K562 (cell line): ENCODE data around the gene GPC2. TPM values are rescaled to one million over a fixed set of nuclear protein-coding genes. Genes with fewer than 3 reads are reported as not detected.

ENCODE experiments used
- CAMTA2 ChIP-seq: fragments of 250-450 bp; sonication (Bioruptor Pico); conservative IDR thresholded peaks from 2 replicates; pipeline ENCODE4 v1.5.1; 2022
- CHD2 ChIP-seq: IDR thresholded peaks from 2 replicates; pipeline ENCODE4 v1.6.1; 2011; ENCODE audit warnings: low read depth, low read length
- E2F3 ChIP-seq: fragments of 250-450 bp; sonication (Bioruptor Pico); IDR thresholded peaks from 2 replicates; pipeline ENCODE4 v1.4.0; 2020; ENCODE audit warnings: mild to moderate bottlenecking
- FOSL1 ChIP-seq: fragments of 200-800 bp; sonication (Bioruptor generic); conservative IDR thresholded peaks from 2 replicates; pipeline ENCODE4 v1.6.1; 2016; ENCODE audit warnings: missing genetic modification characterization, missing compliant biosample characterization
- GABPB1 ChIP-seq: sonication (generic); formaldehyde crosslinking; IDR thresholded peaks from 2 replicates; pipeline ENCODE4 v1.8.0; 2022; ENCODE audit warnings: mild to moderate bottlenecking, missing genetic modification reagents
- MAFF ChIP-seq: IDR thresholded peaks from 2 replicates; pipeline ENCODE4 v1.6.1; 2012; ENCODE audit warnings: low read length, improper control_type of control experiment
- NR3C1 ChIP-seq: sonication (generic); formaldehyde crosslinking; IDR thresholded peaks from 2 replicates; pipeline ENCODE4 v1.8.1; 2022; ENCODE audit warnings: missing genetic modification reagents
- PHF8 ChIP-seq: fragments of 200-600 bp; sonication (generic); IDR thresholded peaks from 2 replicates; pipeline ENCODE4 v1.6.1; 2012; ENCODE audit warnings: mixed run types, mild to moderate bottlenecking, inconsistent platforms, low read length, moderate library complexity, borderline replicate concordance
- PRDM10 ChIP-seq: fragments of 450-650 bp; IDR thresholded peaks from 2 replicates; pipeline ENCODE4 v1.6.1; 2018; ENCODE audit not compliant: partially characterized antibody
- SAFB ChIP-seq: fragments of 200-400 bp; formaldehyde crosslinking; IDR thresholded peaks from 2 replicates; pipeline ENCODE4 v1.6.1; 2017; ENCODE audit warnings: low read depth, low read length, borderline replicate concordance
- SIN3B ChIP-seq: fragments of 450-650 bp; IDR thresholded peaks from 2 replicates; pipeline ENCODE4 v1.6.1; 2017; ENCODE audit warnings: low read depth, mild to moderate bottlenecking, moderate library complexity
- TEAD2 ChIP-seq: fragments of 450-650 bp; IDR thresholded peaks from 2 replicates; pipeline ENCODE4 v1.6.1; 2016; ENCODE audit warnings: missing genetic modification characterization, control low read depth, missing compliant biosample characterization
- THAP12 ChIP-seq: fragments of 250-450 bp; sonication (Bioruptor Pico); IDR thresholded peaks from 2 replicates; pipeline ENCODE4 v1.9.0; 2021; ENCODE audit warnings: mild to moderate bottlenecking, inconsistent platforms
- ZBED1 ChIP-seq: IDR thresholded peaks from 2 replicates; pipeline ENCODE4 v1.6.1; 2014
- ZBTB17 ChIP-seq: fragments of 450-650 bp; formaldehyde crosslinking; IDR thresholded peaks from 2 replicates; pipeline ENCODE4 v1.4.0; 2020; ENCODE audit warnings: mild to moderate bottlenecking
- ZBTB5 ChIP-seq: fragments of 450-650 bp; IDR thresholded peaks from 2 replicates; pipeline ENCODE4 v1.6.1; 2017; ENCODE audit warnings: antibody characterized with exemption
- ZBTB8A ChIP-seq: fragments of 450-650 bp; IDR thresholded peaks from 2 replicates; pipeline ENCODE4 v1.6.1; 2018; ENCODE audit warnings: mild to moderate bottlenecking, moderate library complexity; ENCODE audit not compliant: partially characterized antibody
- ZFP36 ChIP-seq: fragments of 150-350 bp; IDR thresholded peaks from 2 replicates; pipeline ENCODE4 v1.6.1; 2018; ENCODE audit warnings: low read length, low read depth; ENCODE audit not compliant: partially characterized antibody
- ZKSCAN1 ChIP-seq: fragments of 150-350 bp; IDR thresholded peaks from 2 replicates; pipeline ENCODE4 v1.6.1; 2016; ENCODE audit warnings: low read depth, low read length
- ZNF717 ChIP-seq: fragments of 250-450 bp; sonication (Bioruptor Pico); IDR thresholded peaks from 2 replicates; pipeline ENCODE4 v1.5.0; 2021
- polyA plus RNA-seq, 8 experiments: library from polyadenylated mRNA; depleted of rRNA in 4 of 8; stranded (reverse) in 5 of 8; unstranded in 3 of 8; fragments of >200 nt; fragmentation: Nextera tagmentation in 2 of 8; fragmentation: Illumina TruSeq in 1 of 8; extraction: Ambion mirVana in 2 of 8; extraction: Trizol in 1 of 8; gene quantifications; 2 replicates each; pipeline versions ENCODE4 v1.2.1 to v1.2.3, GENCODE V29; 2011 to 2014; ENCODE audit warnings: inconsistent platforms in 1 of 8, missing spikeins in 1 of 8
- total RNA-seq, 7 experiments: library from RNA; depleted of rRNA in 6 of 7; stranded (reverse); fragments of >200 nt in 6 of 7; fragmentation: Illumina TruSeq in 2 of 7; extraction: Trizol in 2 of 7; gene quantifications; 2 replicates each; pipeline versions ENCODE4 v1.2.1 to v1.2.3, GENCODE V29; 2011 to 2021; ENCODE audit warnings: low replicate concordance in 1 of 7

GPC2 gene
- total and polyA plus RNA-seq, 9 of the 15 experiments (the other 6 are each of a cell fraction or from before 2014, with no cell fraction given) = 0.06 to 7.7 (median 1.4) TPM; not detected in 1

- TF ChIP-seq ZBTB5 (no peak), ZBED1 (0 out of 2 replicates have a peak, but pooled peaks have one; percentile 2), TEAD2 (tag) (no peak), ZBTB17 (CRISPR knock-in tag) (peak; percentile 45; the same call in 1 of the 2 replicates), MAFF (peak; percentile 38; the same call in 1 of the 2 replicates), THAP12 (no peak; the same call in 1 of the 2 replicates), ZBTB8A (no peak), ZNF717 (CRISPR knock-in tag) (no peak), GABPB1 (CRISPR knock-in tag) (peak; percentile 65), ZFP36 (peak; percentile 98), E2F3 (CRISPR knock-in tag) (no peak), PHF8 (peak; percentile 87), PRDM10 (peak; percentile 99), NR3C1 (CRISPR knock-in tag) (no peak), SAFB (no peak; the same call in 1 of the 2 replicates), CAMTA2 (CRISPR knock-in tag) (no peak), FOSL1 (tag) (0 out of 2 replicates have a peak, but pooled peaks have one; percentile 2), SIN3B (no peak), CHD2 (no peak; the same call in 1 of the 2 replicates), ZKSCAN1 (peak; percentile 52; the same call in 1 of the 2 replicates)
Measured at GRCh38 chr7:100126931-100127865, 50.0 kb downstream of the GPC2 start, which contains the start of gene MBLAC1 (continued).
